K562 (cell line): Measurements from ENCODE around the gene DMRTC1B. TPM values are rescaled to one million over a fixed set of nuclear protein-coding genes. Genes with fewer than 3 reads are reported as not detected.

Experiments used
- polyA plus RNA-seq, 8 experiments: library from polyadenylated mRNA; depleted of rRNA in 4 of 8; stranded (reverse) in 5 of 8; unstranded in 3 of 8; fragments of >200 nt; fragmentation: Nextera tagmentation in 2 of 8; fragmentation: Illumina TruSeq in 1 of 8; extraction: Ambion mirVana in 2 of 8; extraction: Trizol in 1 of 8; gene quantifications; 2 replicates each; pipeline versions ENCODE4 v1.2.1 to v1.2.3, GENCODE V29; 2011 to 2014; ENCODE audit warnings: inconsistent platforms in 1 of 8, missing spikeins in 1 of 8
- small RNA-seq: library from RNA; depleted of rRNA; stranded (forward); fragments of <200 nt; gene quantifications from one replicate; pipeline ENCODE3, GENCODE V24; 2014
- total RNA-seq, 7 experiments: library from RNA; depleted of rRNA in 6 of 7; stranded (reverse); fragments of >200 nt in 6 of 7; fragmentation: Illumina TruSeq in 2 of 7; extraction: Trizol in 2 of 7; gene quantifications; 2 replicates each; pipeline versions ENCODE4 v1.2.1 to v1.2.3, GENCODE V29; 2011 to 2021; ENCODE audit warnings: low replicate concordance in 1 of 7

Gene DMRTC1B
- total and polyA plus RNA-seq, 9 of the 15 experiments (the other 6 are each of a cell fraction or from before 2014, with no cell fraction given), result 0.11 to 0.12 TPM; not detected in 7

Small RNAs within 50 kb of the gene (small RNA-seq; reads per million reads assigned to genes)
- gene RNU1-112P, result 0.11 reads per million

Other genes starting within 250 kb of the DMRTC1B start
Only the 7 nearest of the 8 such genes appear.
- 18.9 and 20.2 TPM in 2 replicates for gene HDAC8, start 204.0 kb upstream of the DMRTC1B start, total RNA-seq (2014; rRNA removed)
- gene HDAC8, start 204.0 kb upstream of the DMRTC1B start, total RNA-seq (2014; rRNA removed; fragmentation: Illumina TruSeq; extraction: Trizol), result 33.3 and 35.0 TPM in 2 replicates
- gene HDAC8, start 204.0 kb upstream of the DMRTC1B start, total RNA-seq (2015; rRNA removed; fragmentation: Illumina TruSeq; extraction: Trizol), result 26.2 and 30.0 TPM in 2 replicates
- gene HDAC8, start 204.0 kb upstream of the DMRTC1B start, total RNA-seq (2021), result 21.5 and 25.1 TPM in 2 replicates
- 23.1 and 28.7 TPM in 2 replicates for gene HDAC8, start 204.0 kb upstream of the DMRTC1B start, polyA plus RNA-seq (2011; rRNA removed)
- 19.7 and 24.4 TPM in 2 replicates for gene HDAC8, start 204.0 kb upstream of the DMRTC1B start, polyA plus RNA-seq (2014; fragmentation: Illumina TruSeq; extraction: Trizol)
- 10 to 100 TPM; 36.5 to 53.8 TPM for gene HDAC8, start 204.0 kb upstream of the DMRTC1B start, polyA plus RNA-seq (2014; fragmentation: Nextera tagmentation; extraction: Ambion mirVana)
- gene HDAC8, start 204.0 kb upstream of the DMRTC1B start, polyA plus RNA-seq (2014; rRNA removed), result 21.1 and 28.0 TPM in 2 replicates
- gene PHKA1, start 62.6 kb upstream of the DMRTC1B start, total RNA-seq (2014; rRNA removed), result 5.8 and 6.2 TPM in 2 replicates
- 6.8 and 7.3 TPM in 2 replicates for gene PHKA1, start 62.6 kb upstream of the DMRTC1B start, total RNA-seq (2014; rRNA removed; fragmentation: Illumina TruSeq; extraction: Trizol)
- 5.6 TPM in 2 replicates for gene PHKA1, start 62.6 kb upstream of the DMRTC1B start, total RNA-seq (2015; rRNA removed; fragmentation: Illumina TruSeq; extraction: Trizol)
- gene PHKA1, start 62.6 kb upstream of the DMRTC1B start, total RNA-seq (2021), result 7.4 and 8.0 TPM in 2 replicates
- 6.8 and 9.6 TPM in 2 replicates for gene PHKA1, start 62.6 kb upstream of the DMRTC1B start, polyA plus RNA-seq (2011; rRNA removed)
- 7.0 and 8.1 TPM in 2 replicates for gene PHKA1, start 62.6 kb upstream of the DMRTC1B start, polyA plus RNA-seq (2014; fragmentation: Illumina TruSeq; extraction: Trizol)
- 1 to 10 TPM; 2.4 to 2.6 TPM for gene PHKA1, start 62.6 kb upstream of the DMRTC1B start, polyA plus RNA-seq (2014; fragmentation: Nextera tagmentation; extraction: Ambion mirVana)
- gene PHKA1, start 62.6 kb upstream of the DMRTC1B start, polyA plus RNA-seq (2014; rRNA removed), result 5.1 and 5.8 TPM in 2 replicates
- gene FAM236B, start 5.8 kb downstream of the DMRTC1B start, total RNA-seq (2014; rRNA removed), result not detected in 2 replicates
- gene FAM236B, start 5.8 kb downstream of the DMRTC1B start, total RNA-seq (2014; rRNA removed; fragmentation: Illumina TruSeq; extraction: Trizol), result not detected in 2 replicates
- not detected in 2 replicates for gene FAM236B, start 5.8 kb downstream of the DMRTC1B start, total RNA-seq (2015; rRNA removed; fragmentation: Illumina TruSeq; extraction: Trizol)
- not detected in 2 replicates for gene FAM236B, start 5.8 kb downstream of the DMRTC1B start, total RNA-seq (2021)
- not detected in 2 replicates for gene FAM236B, start 5.8 kb downstream of the DMRTC1B start, polyA plus RNA-seq (2011; rRNA removed)
- not detected in 2 replicates for gene FAM236B, start 5.8 kb downstream of the DMRTC1B start, polyA plus RNA-seq (2014; fragmentation: Illumina TruSeq; extraction: Trizol)
- not detected for gene FAM236B, start 5.8 kb downstream of the DMRTC1B start, polyA plus RNA-seq (2014; fragmentation: Nextera tagmentation; extraction: Ambion mirVana)
- gene FAM236B, start 5.8 kb downstream of the DMRTC1B start, polyA plus RNA-seq (2014; rRNA removed), result not detected in 2 replicates
- gene FAM236D, start 31.3 kb downstream of the DMRTC1B start, total RNA-seq (2014; rRNA removed), result not detected in 2 replicates
- gene FAM236D, start 31.3 kb downstream of the DMRTC1B start, total RNA-seq (2014; rRNA removed; fragmentation: Illumina TruSeq; extraction: Trizol), result not detected in 2 replicates
- not detected in 2 replicates for gene FAM236D, start 31.3 kb downstream of the DMRTC1B start, total RNA-seq (2015; rRNA removed; fragmentation: Illumina TruSeq; extraction: Trizol)
- gene FAM236D, start 31.3 kb downstream of the DMRTC1B start, total RNA-seq (2021), result not detected in 2 replicates
- not detected in 2 replicates for gene FAM236D, start 31.3 kb downstream of the DMRTC1B start, polyA plus RNA-seq (2011; rRNA removed)
- not detected in 2 replicates for gene FAM236D, start 31.3 kb downstream of the DMRTC1B start, polyA plus RNA-seq (2014; fragmentation: Illumina TruSeq; extraction: Trizol)
- not detected for gene FAM236D, start 31.3 kb downstream of the DMRTC1B start, polyA plus RNA-seq (2014; fragmentation: Nextera tagmentation; extraction: Ambion mirVana)
- gene FAM236D, start 31.3 kb downstream of the DMRTC1B start, polyA plus RNA-seq (2014; rRNA removed), result not detected in 2 replicates
- not detected in 2 replicates for gene FAM236C, start 135.7 kb downstream of the DMRTC1B start, total RNA-seq (2014; rRNA removed)
- not detected in 2 replicates for gene FAM236C, start 135.7 kb downstream of the DMRTC1B start, total RNA-seq (2014; rRNA removed; fragmentation: Illumina TruSeq; extraction: Trizol)
- gene FAM236C, start 135.7 kb downstream of the DMRTC1B start, total RNA-seq (2015; rRNA removed; fragmentation: Illumina TruSeq; extraction: Trizol), result not detected in 2 replicates
- gene FAM236C, start 135.7 kb downstream of the DMRTC1B start, total RNA-seq (2021), result not detected in 2 replicates
- not detected in 2 replicates for gene FAM236C, start 135.7 kb downstream of the DMRTC1B start, polyA plus RNA-seq (2011; rRNA removed)
- not detected in 2 replicates for gene FAM236C, start 135.7 kb downstream of the DMRTC1B start, polyA plus RNA-seq (2014; fragmentation: Illumina TruSeq; extraction: Trizol)
- gene FAM236C, start 135.7 kb downstream of the DMRTC1B start, polyA plus RNA-seq (2014; fragmentation: Nextera tagmentation; extraction: Ambion mirVana), result not detected
- not detected in 2 replicates for gene FAM236C, start 135.7 kb downstream of the DMRTC1B start, polyA plus RNA-seq (2014; rRNA removed)
- gene FAM236A, start 161.3 kb downstream of the DMRTC1B start, total RNA-seq (2014; rRNA removed), result not detected in 2 replicates
- gene FAM236A, start 161.3 kb downstream of the DMRTC1B start, total RNA-seq (2014; rRNA removed; fragmentation: Illumina TruSeq; extraction: Trizol), result not detected in 2 replicates
- gene FAM236A, start 161.3 kb downstream of the DMRTC1B start, total RNA-seq (2015; rRNA removed; fragmentation: Illumina TruSeq; extraction: Trizol), result not detected in 2 replicates
- gene FAM236A, start 161.3 kb downstream of the DMRTC1B start, total RNA-seq (2021), result not detected in 2 replicates
- not detected in 2 replicates for gene FAM236A, start 161.3 kb downstream of the DMRTC1B start, polyA plus RNA-seq (2011; rRNA removed)
- gene FAM236A, start 161.3 kb downstream of the DMRTC1B start, polyA plus RNA-seq (2014; fragmentation: Illumina TruSeq; extraction: Trizol), result not detected in 2 replicates
- not detected for gene FAM236A, start 161.3 kb downstream of the DMRTC1B start, polyA plus RNA-seq (2014; fragmentation: Nextera tagmentation; extraction: Ambion mirVana)
- gene FAM236A, start 161.3 kb downstream of the DMRTC1B start, polyA plus RNA-seq (2014; rRNA removed), result not detected in 2 replicates
- gene DMRTC1, start 166.9 kb downstream of the DMRTC1B start, total RNA-seq (2014; rRNA removed), result not detected in 2 replicates
- gene DMRTC1, start 166.9 kb downstream of the DMRTC1B start, total RNA-seq (2014; rRNA removed; fragmentation: Illumina TruSeq; extraction: Trizol), result not detected in 2 replicates
- gene DMRTC1, start 166.9 kb downstream of the DMRTC1B start, total RNA-seq (2015; rRNA removed; fragmentation: Illumina TruSeq; extraction: Trizol), result not detected in 2 replicates
- not detected in 2 replicates for gene DMRTC1, start 166.9 kb downstream of the DMRTC1B start, total RNA-seq (2021)
- not detected in 2 replicates for gene DMRTC1, start 166.9 kb downstream of the DMRTC1B start, polyA plus RNA-seq (2011; rRNA removed)
- gene DMRTC1, start 166.9 kb downstream of the DMRTC1B start, polyA plus RNA-seq (2014; fragmentation: Illumina TruSeq; extraction: Trizol), result not detected in 2 replicates
- gene DMRTC1, start 166.9 kb downstream of the DMRTC1B start, polyA plus RNA-seq (2014; fragmentation: Nextera tagmentation; extraction: Ambion mirVana), result not detected
- not detected in 2 replicates for gene DMRTC1, start 166.9 kb downstream of the DMRTC1B start, polyA plus RNA-seq (2014; rRNA removed)